Breast epithelium (tissue), 4 donors: ENCODE data around the gene ARMH1. TPM values are rescaled to one million over a fixed set of nuclear protein-coding genes. Genes with fewer than 3 reads are reported as not detected.
A peak's percentile ranks its signal among the peaks of the same experiment; 100 is the strongest.

ENCODE experiments used
- DNase-seq, 2 donors: peaks; one replicate each; pipeline ENCODE4 v3.0.0-alpha.2; 2019; ENCODE audit warnings: low spot score in 2 of 2
- H3K27ac ChIP-seq, 2 donors: fragments of 200-600 bp; sonication (generic) in 1 of 2; one replicate each; pipeline ENCODE4 v1.5.1; 2016 to 2019; ENCODE audit warnings: mild to moderate bottlenecking in 1 of 2
- H3K27me3 ChIP-seq, 2 donors: fragments of 200-600 bp; sonication (generic) in 1 of 2; one replicate each; pipeline versions ENCODE4 v1.5.1 to v1.6.0; 2017 to 2019; ENCODE audit warnings: control low read depth in 1 of 2, mild to moderate bottlenecking in 1 of 2
- H3K36me3 ChIP-seq: fragments of 200-600 bp; one replicate; pipeline ENCODE4 v1.5.1; 2019
- H3K4me1 ChIP-seq, 2 donors: fragments of 200-600 bp; sonication (generic); one replicate each; pipeline ENCODE4 v1.5.1; 2016 to 2019; ENCODE audit warnings: control low read depth in 1 of 2
- H3K4me3 ChIP-seq, 3 donors: fragments of 200-600 bp; sonication (generic); 1 replicate in 2 of 3; 2 replicates in 1 of 3; pipeline ENCODE4 v1.5.1; 2016 to 2019; ENCODE audit warnings: mild to moderate bottlenecking in 3 of 3, moderate library complexity in 2 of 3
- H3K9me3 ChIP-seq, 2 donors: fragments of 200-600 bp; sonication (generic) in 1 of 2; one replicate each; pipeline ENCODE4 v1.5.1; 2016 to 2019; ENCODE audit warnings: control low read depth in 1 of 2
- CTCF ChIP-seq, 3 donors: fragments of 450-650 bp; IDR thresholded peaks; one replicate each; pipeline ENCODE4 v1.5.1; 2016 to 2017; ENCODE audit warnings: antibody characterized with exemption in 3 of 3, mild to moderate bottlenecking in 3 of 3, moderate library complexity in 3 of 3
- POLR2A ChIP-seq: fragments of 450-650 bp; IDR thresholded peaks from one replicate; pipeline ENCODE4 v1.6.1; 2016; ENCODE audit warnings: antibody characterized with exemption, mild to moderate bottlenecking, moderate library complexity
- POLR2AphosphoS5 ChIP-seq, 3 donors: sonication (generic); formaldehyde crosslinking; IDR thresholded peaks; one replicate each; pipeline ENCODE4 v1.6.1; 2017; ENCODE audit warnings: antibody characterized with exemption in 3 of 3
- intact Hi-C: fragments of 100-400 bp; cut with DNase I; formaldehyde crosslinking; loops from one replicate; pipeline ENCODE4 v1.15.1; 2023; ENCODE audit warnings: low total_unique reads
- total RNA-seq, 3 donors: library from RNA; depleted of rRNA; stranded (reverse); fragments of >200 nt; gene quantifications; one replicate each; pipeline ENCODE4 v1.1.0, GENCODE V29; 2016

The ARMH1 gene
- total RNA-seq, 3 donors from 2014 or later = 1.8 to 3.8 (median 2.9) TPM

- Histone ChIP-seq H3K4me1 (no peaks in the 10 kb centered on the region), H3K27me3 (no peaks in the 10 kb centered on the region), H3K27ac (no peak overlapping the region), H3K36me3 (no peaks in the 10 kb centered on the region), H3K4me3 (no peak overlapping the region), H3K9me3 (no peaks in the 10 kb centered on the region)
- TF ChIP-seq POLR2A (no peak), CTCF (IDR thresholded peaks at IDR 0.05) (no peak), POLR2AphosphoS5 (IDR thresholded peaks at IDR 0.05) (no peak)
- no peak for DNase-seq
- intact Hi-C loops = no loop called here
These were observed 43.1 kb downstream of the ARMH1 start for GRCh38 chr1:44717653-44718052.

- H3K9me3 ChIP-seq = no peaks in the 10 kb centered on the region
- H3K36me3 ChIP-seq = no peaks in the 10 kb centered on the region
- DNase-seq = no peak
- TF ChIP-seq POLR2A = no peak
- no peak for TF ChIP-seq CTCF (IDR thresholded peaks at IDR 0.05)
- TF ChIP-seq POLR2AphosphoS5 (IDR thresholded peaks at IDR 0.05) = no peak
- no peaks in the 10 kb centered on the region for H3K27me3 ChIP-seq
- H3K27ac ChIP-seq = no peak overlapping the region
- intact Hi-C loops = no loop called here
- no peaks in the 10 kb centered on the region for H3K4me1 ChIP-seq
- no peak overlapping the region for H3K4me3 ChIP-seq
These were observed 43.6 kb downstream of the ARMH1 start for GRCh38 chr1:44718091-44718490.

DNA sequence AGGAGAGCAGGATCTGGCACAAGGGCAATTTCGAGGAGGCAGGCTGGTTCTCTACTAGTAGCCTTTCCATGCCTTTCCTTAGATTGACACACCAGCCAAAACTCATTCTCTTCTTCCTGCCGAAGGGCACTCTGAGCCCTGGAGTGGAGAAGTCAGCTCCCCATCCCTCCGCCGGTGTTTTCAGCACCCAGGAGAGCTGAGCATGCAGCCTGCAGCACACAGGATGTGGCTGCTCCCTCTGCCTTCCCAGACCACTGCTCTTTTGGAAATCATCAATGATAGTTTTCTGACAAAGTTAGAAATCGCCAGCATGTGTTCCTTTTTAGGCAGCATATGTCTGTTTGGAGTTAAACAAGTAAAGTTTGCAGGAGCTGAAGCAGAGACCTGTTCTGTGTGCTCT lies 44.8 kb downstream of the ARMH1 start:
- no peak for TF ChIP-seq POLR2A
- no peak for TF ChIP-seq POLR2AphosphoS5 (IDR thresholded peaks at IDR 0.05)
- no peak for TF ChIP-seq CTCF (IDR thresholded peaks at IDR 0.05)
- no peaks in the 10 kb centered on the region for H3K4me1 ChIP-seq
- H3K4me3 ChIP-seq = no peak overlapping the region
- no peaks in the 10 kb centered on the region for H3K36me3 ChIP-seq
- intact Hi-C loops = no loop called here
- no peak overlapping the region for H3K27ac ChIP-seq
- H3K27me3 ChIP-seq = no peaks in the 10 kb centered on the region
- no peaks in the 10 kb centered on the region for H3K9me3 ChIP-seq
- no peak for DNase-seq

- H3K4me1 ChIP-seq = no peaks in the 10 kb centered on the region
- TF ChIP-seq POLR2AphosphoS5 (IDR thresholded peaks at IDR 0.05) (no peak), CTCF (IDR thresholded peaks at IDR 0.05) (no peak), POLR2A (no peak)
- H3K9me3 ChIP-seq = no peaks in the 10 kb centered on the region
- no peaks in the 10 kb centered on the region for H3K27me3 ChIP-seq
- H3K27ac ChIP-seq = no peak overlapping the region
- no peak overlapping the region for H3K4me3 ChIP-seq
- H3K36me3 ChIP-seq = no peaks in the 10 kb centered on the region
- DNase-seq = no peak
- intact Hi-C loops = no loop called here
These were observed 45.8 kb downstream of the ARMH1 start for GRCh38 chr1:44720281-44720680.

- DNase-seq = no peak
- peak overlapping the region in 1 of 2 donors; percentile 45 for H3K27ac ChIP-seq
- H3K4me3 ChIP-seq = no peak overlapping the region
- peak; percentile 80 for TF ChIP-seq POLR2A
- TF ChIP-seq POLR2AphosphoS5 (IDR thresholded peaks at IDR 0.05) = peak in 2 of 3 donors; percentile 11 to 83
- TF ChIP-seq CTCF (IDR thresholded peaks at IDR 0.05) = no peak
- no peaks in the 10 kb centered on the region for H3K9me3 ChIP-seq
- H3K4me1 ChIP-seq = no peaks in the 10 kb centered on the region
- H3K27me3 ChIP-seq = no peaks in the 10 kb centered on the region
- intact Hi-C loops = no loop called here
- H3K36me3 ChIP-seq = no peaks in the 10 kb centered on the region
These were observed 47.2 kb downstream of the ARMH1 start for GRCh38 chr1:44721485-44722361.
